Measurements from ENCODE around the gene USP34.
"Not testable (repeated sequence)": the region's sequence is repeated elsewhere in the genome, so short reads cannot be mapped to it uniquely, and the experiment has no call there.

The USP34 gene, protein sequence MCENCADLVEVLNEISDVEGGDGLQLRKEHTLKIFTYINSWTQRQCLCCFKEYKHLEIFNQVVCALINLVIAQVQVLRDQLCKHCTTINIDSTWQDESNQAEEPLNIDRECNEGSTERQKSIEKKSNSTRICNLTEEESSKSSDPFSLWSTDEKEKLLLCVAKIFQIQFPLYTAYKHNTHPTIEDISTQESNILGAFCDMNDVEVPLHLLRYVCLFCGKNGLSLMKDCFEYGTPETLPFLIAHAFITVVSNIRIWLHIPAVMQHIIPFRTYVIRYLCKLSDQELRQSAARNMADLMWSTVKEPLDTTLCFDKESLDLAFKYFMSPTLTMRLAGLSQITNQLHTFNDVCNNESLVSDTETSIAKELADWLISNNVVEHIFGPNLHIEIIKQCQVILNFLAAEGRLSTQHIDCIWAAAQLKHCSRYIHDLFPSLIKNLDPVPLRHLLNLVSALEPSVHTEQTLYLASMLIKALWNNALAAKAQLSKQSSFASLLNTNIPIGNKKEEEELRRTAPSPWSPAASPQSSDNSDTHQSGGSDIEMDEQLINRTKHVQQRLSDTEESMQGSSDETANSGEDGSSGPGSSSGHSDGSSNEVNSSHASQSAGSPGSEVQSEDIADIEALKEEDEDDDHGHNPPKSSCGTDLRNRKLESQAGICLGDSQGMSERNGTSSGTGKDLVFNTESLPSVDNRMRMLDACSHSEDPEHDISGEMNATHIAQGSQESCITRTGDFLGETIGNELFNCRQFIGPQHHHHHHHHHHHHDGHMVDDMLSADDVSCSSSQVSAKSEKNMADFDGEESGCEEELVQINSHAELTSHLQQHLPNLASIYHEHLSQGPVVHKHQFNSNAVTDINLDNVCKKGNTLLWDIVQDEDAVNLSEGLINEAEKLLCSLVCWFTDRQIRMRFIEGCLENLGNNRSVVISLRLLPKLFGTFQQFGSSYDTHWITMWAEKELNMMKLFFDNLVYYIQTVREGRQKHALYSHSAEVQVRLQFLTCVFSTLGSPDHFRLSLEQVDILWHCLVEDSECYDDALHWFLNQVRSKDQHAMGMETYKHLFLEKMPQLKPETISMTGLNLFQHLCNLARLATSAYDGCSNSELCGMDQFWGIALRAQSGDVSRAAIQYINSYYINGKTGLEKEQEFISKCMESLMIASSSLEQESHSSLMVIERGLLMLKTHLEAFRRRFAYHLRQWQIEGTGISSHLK (N-terminal part only)

DNA sequence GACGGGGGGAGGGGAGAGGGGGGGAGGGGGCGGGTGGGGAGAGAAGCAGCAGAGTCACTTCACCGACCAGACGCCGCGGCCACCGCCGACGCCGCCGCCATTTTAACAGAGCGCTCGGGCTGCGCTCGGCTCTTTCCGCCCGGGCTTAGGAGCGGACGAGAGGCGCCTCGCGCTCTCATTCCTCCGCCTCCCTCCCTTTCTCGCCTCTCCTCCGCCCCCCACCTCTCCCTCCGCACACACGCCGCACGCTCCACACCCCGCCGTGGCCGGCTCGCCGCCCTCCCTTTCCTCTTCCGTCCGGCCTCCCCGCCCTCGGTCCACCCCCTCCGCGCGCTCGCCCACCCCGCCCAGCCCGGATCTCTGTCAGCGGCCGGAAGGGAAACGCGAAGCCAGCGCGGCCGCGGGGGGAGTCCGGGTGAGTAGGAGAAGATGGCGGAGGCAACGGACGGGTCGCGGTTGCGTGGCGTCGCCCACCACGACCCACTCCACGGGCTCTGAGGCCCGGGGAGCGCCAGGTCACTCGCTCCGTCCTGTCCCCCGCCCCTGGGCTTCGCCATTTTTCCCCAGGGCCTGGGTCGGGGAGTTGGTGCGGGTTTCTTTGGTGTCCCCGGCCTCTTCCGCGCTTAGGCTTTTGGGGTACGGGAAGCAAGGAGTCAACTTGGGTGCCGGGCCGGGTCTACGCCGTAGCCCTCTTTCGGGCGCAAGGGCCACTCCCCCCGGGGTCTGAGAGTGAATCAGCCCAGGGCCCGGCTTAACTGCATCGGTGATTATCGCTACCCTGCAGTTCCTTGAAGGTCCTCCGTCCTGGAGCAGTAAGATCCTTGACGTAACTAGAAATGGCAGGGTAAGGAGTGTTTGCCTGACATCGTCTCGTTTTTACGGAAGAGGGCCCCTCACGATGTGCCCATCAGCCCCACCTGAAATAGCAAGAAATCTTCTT is at the start of gene USP34:
USP34 (minus strand) TSS at position 123 of the 940 bp plus-strand sequence. CDS start 395 bp downstream, outside the sequence.
- peak; percentile 37 for DNase-seq

DNA sequence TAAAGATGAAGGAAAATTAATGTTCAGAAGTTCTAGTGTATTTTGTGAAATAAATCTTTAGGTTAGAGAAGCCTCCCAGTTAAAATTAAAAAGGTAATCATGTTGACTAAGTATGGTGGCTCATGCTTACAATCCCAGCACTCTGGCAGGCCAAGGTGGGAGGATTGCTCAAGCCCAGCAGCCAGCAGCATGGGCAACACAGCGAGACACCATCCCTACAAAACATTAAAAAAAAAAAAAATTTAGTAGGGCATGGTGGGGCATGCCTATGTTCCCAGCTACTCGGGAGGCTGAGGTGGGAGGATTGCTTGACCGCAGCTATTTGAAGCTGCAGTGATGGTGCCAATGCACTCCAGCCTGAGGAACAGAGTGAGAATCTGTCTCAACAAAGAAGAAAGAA is 49.4 kb upstream of the USP34 start:
- no peak for DNase-seq

DNA sequence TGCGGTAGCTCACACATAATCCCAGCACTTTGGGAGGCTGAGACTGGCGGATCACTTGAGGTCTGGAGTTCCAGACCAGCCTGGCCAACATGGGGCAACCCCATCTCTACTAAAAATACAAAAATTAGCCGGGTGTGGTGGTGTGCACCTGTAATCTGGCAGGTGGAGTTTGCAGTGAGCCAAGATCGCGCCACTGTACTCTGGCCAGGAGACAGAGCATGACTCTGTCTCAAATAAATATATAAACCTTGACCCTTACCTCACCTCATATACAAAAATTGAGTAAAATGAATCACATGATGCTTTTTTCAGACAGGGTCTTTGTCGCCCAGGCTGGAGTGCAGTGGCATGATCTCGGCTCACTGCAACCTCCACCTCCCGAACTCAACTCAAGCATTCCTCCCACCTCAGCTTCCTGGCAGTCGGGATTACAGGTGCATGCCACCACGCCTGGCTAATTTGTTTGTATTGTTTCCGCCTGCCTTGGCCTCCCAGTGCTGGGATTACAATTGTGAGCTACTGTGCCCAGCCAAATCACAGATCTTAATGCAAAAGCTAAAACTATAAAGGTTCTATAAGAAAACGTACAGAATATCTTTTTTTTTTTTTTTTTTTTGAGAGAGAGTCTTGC is 42.0 kb upstream of the USP34 start:
- DNase-seq, result no peak

DNA sequence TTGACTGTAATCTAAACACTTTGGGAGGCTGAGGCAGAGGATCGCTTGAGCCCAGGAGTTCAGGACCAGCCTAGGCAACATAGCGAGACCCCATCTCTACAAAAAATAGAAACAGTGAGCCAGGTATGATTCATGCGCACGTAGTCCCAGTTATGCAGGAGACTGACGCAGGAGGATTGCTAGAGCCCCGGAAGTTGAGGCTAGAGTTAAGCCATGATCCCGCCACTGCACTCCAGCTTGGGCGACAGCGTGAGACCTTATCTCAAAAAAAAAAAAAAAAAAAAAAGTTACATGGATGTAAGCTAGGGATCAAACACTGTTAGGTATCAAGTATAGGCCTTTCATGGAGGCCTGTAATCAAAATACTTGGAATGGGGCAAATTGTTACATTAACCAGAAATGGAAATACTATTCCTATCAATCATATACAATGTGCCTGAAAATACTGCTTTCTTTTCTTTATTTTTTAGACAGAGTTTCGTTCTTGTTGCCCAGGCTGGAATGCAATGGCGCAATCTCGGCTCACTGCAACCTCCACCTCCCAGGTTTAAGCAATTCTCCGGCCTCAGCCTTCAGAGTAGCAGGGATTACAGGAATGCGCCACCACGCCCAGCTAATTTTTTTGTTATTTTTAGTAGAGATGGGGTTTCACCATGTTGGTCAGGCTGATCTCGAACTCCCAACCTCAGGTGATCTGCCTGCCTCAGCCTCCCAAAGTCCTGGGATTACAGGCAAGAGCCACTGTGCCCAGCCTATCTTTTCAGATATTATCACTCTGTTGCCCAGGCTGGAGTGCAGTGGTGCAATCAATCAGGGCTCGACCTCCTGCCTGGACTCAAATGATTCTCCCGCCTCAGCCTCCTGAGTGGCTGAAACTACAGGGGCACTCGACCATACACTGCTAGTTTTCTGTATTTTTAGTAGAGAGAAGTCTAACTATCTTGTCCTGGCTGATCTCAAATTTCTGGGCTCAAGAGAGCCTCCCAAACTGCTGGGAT is 40.1 kb upstream of the USP34 start:
- DNase-seq, result no peak

DNA sequence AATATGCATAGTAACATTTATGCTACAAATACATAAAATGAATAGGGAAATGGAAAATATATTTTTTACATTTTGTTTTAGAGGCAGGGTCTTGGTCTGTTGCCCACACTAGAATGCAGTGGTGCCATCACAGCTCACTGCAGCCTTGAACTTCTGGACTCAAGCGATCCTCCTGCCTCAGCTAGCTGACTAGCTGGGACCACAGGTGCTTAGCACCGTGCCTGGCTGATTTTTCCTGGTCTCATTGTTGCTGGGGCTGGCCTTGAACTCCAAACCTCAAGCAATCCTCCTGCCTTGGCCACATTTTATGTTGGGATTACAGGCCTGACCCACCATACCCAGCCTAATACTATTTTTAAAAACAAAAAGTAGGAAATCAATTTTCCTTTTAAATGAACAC is 34.1 kb upstream of the USP34 start:
- DNase-seq, result no peak

DNA sequence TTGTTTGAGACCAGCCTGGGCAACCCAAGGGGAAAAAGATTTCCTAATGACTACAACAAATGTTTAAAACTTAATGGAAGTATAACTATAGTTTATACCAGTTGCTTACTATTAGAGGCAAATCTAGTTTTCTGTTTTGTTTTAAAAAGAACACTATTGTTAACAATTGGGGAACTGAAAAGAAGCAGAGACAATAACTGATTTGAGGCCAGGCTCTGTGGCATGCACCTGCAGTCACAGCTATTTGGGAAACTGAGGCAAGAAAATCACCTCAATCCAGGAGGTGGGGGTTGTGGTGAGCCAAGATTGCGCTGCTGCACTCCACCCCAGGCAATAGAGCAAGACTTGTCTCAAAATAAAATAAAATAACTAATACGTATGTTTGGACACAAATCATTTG is 28.2 kb upstream of the USP34 start:
- DNase-seq, result no peak

DNA sequence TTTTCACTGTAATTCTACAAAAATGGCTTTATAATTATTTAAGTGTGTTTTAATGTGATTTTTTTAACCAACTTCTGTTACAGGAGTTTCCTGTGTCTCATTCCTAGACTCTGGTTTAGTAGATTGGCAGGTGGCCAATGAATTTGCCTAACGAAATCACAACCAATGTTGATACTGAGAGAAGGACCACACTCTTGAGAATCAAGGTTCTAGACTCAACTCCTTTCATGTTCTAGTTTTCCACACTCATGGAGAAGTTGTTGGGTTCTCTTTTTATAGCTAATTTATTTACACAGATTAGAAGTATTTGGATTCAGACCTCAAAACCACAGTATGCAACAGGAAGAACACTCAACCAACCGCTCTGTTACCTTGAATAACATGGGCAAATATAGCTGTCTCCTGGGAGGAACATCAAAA is 22.6 kb upstream of the USP34 start:
- DNase-seq, result no peak

DNA sequence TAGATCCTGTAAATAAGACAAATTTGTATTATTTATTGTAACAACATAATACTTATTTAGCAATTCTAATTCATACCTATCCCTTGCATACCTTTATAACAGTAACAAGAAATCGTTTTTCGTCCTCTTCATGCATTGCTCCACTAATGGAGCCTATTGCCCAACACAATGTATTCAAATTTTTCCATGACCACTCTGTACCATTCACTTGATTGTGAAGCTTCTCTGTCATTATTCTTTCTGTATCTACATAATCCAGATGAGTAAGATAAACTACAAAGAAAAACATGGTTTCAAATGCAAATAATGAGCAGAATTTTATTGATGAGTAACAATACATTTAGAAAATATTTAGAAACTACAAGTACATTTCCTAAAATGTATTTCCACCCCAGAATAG is 21.6 kb upstream of the USP34 start:
- no peak for DNase-seq

DNA sequence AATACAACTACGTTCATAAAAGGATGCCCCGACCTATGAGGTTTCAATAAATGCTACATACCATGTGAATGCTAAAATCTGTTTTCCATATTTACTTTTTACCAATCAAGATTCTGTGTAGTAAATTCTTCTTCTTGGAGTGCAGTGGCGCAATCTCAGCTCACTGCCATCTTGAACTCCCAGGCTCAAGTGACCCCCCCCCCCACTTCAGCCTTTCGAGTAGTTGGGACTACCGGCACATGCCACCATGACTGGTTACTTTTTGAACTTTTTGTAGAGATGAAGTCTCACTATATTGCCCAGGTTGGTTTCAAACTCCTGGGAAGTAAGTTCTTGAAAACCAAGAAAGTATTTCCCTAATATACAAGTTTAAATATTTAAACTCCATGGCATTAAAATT is 14.4 kb upstream of the USP34 start:
- no peak for DNase-seq

DNA sequence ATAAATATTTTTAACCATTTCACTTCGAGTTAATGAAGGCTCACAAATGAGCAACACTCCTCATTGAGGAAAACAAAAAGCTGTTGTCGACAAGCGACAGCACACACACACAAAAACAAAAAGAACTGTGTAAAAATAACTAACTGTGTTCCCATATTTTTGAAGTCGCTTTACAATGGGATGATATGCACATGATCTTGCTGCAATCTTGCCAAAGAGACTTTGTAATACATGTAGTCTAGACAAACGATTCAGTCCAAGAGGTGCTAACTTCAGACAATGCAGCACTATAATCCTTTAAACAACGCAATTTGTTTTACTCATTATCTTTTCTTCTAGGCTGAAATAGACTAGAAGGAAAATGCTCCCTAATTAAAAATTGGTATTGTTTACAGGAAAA is 7.2 kb upstream of the USP34 start:
- DNase-seq, result no peak

DNA sequence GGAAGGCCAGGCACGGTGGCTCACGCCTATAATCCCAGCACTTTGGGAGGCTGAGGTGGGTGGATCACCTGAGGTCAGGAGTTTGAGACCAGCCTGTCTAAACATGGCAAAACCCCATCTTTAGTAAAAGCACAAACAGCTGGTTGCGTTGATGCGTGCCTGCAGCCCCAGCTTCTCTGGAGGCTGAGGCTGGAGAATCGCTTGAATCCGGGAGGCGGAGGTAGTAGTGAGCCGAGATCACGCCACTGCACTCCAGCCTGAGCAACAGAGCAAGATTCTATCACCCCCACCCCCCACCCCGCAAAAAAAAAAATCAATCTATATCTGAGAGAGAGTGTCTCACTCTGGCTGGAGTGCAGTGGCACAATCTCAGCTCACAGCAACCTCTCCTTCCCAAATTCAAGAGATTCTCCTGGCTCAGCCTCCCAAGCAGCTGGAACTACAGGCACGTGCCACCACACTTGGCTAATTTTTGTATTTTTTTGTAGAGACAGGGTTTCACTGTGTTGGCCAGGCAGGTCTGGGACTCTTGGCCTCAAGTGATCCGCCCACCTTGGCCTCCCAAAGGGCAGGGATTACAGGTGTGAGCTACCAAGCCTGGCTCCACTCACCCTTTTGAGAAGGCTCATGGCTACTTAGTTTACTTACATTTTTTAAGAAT is 6.2 kb upstream of the USP34 start:
- not testable (repeated sequence) for DNase-seq

DNA sequence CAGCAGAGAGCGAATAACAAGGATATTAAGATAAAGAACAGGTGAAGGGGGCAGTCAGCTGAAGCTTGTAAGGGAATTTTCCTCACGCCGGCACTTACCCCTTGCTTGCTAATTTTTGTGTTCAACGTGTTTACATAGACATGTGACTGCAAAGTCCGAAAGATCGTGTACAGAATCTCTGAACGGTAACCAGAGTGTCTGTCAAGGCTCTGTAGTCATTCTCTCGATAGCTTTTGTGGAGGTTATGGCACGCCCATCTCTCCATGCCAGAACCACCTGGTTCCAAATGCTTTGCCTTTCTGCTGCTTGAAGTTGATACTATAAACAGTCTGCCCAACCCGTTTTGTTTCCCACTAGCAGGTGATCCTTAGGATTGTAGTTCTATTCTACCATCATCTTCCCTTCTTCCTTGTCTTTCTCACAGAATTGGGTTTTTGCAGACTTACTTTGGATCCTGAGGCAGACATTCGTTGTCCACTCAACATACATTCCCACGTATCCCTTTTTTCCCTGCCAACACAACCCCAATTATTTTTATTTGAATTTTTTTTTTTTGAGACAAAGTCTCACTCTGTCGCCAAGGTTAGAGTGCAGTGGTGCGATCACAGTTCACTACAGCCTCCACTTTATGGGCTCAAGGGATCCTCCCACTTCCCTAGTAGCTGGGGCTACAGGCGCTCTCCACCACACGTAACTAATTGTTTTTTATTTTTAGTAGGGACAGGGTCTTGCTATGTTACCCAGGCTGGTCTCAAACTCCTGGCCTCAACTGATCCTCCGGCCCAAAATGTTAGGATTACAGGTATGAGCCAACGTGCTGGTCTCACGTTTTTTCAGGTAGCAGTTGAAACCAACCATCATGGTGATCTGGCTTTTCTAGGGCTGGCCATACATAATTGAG is 1.3 kb upstream of the USP34 start:
- DNase-seq, result no peak

DNA sequence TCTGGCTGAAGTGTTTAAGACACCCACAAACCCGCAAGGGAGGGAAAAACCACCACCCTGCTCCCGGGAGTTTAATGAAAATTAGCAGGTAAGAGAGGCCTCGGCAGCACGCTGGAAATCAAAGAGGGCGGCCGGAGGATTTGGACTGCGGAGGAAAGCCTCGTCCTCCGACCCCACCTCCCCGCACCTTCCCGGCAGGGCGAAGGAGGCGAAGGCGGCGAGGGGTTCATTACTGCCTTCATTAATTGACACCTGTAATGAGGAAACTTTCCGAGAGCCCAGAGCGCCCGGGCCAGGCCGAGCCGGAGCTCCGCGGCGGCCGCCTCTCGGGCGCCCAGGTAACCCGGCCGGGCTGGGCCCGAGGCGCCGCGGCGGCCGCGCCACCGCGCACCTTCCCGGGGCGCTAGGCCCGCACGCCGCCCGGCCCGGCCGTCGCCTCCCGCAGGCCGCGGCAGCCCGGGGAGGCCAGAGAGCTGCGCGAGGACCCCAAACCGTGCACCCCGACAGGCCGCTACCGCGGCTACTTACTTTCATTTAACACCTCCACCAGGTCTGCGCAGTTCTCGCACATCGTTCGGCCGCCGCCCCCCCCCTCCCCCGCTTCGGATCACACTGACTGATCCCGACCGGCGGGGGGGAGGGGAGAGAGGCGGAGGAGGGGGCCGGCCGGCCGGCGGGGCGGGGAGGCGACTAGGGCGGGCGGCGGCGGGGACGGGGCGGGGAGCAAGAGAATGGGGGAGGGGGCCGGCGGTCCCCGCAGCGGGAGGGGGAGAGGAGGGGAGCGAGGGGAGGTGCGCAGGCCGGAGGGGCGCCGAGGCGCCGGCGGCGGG is 550 bp downstream of the USP34 start:
- no peak for DNase-seq

DNA sequence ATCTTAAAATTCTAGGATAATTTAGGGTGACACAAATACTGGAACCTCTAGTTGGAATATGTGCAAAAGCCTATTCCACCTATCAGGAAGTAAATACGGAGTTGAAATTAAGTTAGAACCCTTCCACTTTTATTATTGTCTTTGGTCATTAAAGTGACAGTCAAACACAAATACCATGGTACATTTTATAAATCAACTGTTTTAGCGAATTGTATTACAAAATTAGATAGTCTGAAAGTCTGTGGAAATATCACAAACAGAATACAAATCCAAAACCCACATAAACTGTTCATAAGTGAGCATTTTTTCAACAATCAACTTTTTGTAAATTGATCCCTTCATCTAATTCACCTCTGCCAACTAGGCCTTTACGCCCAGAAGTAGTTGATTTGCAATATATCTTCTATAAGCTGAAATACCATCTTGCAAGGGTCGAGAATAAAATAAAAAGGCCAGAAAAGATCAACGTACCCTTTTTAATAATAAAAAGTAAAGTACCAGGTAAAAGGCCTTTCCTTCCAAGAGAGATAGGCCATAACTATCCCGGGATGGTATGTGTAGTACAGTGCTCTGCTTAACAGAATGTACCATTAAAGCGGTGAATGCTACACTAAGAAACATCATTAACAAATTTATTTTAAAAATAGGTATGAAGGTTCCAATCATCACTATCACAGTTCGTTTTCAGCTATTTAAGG is 1.3 kb downstream of the USP34 start:
- DNase-seq, result no peak

DNA sequence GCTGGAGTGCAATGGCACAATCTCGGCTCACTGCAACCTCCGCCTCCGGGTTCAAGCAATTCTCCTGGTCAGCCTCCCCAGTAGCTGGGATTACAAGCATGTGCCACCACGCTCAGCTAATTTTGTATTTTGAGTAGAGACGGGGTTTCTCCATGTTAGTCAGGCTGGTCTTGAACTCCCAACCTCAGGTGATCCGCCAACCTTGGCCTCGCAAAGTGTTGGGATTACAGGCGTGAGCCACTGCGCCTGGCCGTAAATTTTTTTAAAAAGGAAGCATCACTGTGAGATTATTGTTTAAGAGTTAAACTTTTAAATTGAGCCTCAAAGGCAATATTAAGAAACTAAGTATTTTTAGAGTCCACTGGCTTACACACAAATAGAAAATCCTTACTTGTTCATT is 2.7 kb downstream of the USP34 start:
- DNase-seq, result not testable (repeated sequence)

DNA sequence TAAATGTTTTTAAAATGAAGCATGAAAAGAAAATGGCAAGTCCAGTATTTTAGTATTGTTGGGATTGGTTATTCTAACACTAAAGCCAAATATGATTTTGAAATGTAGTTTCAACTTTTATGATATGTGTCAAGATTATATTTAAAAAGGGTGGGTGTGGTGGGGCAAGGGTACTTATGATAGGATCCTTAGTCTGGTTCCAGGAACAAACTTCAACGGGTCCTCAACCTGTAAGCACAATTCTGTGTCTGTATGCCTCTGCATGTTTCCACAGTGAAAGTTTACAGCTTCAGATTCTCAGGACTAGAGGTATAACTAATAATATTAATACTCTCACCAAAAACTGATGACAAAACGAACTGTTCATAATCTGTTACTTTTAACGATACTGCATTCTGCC is 5.8 kb downstream of the USP34 start:
- no peak for DNase-seq
